NT2/D1 (cell line): ENCODE measurements around the gene AGRN.
"Not testable (repeated sequence)": the region's sequence is repeated elsewhere in the genome, so short reads cannot be mapped to it uniquely, and the experiment has no call there.

Source experiments
- DNase-seq: peaks from one replicate; pipeline ENCODE4 v3.0.0-alpha.2; 2011; ENCODE audit warnings: low read depth, low spot score
- H3K27me3 ChIP-seq: 2 replicates; pipeline ENCODE4 v1.6.0; 2011; ENCODE audit warnings: mild to moderate bottlenecking; ENCODE audit not compliant: insufficient read length, insufficient read depth
- H3K36me3 ChIP-seq: 2 replicates; pipeline ENCODE4 v1.6.1; 2011; ENCODE audit warnings: mild to moderate bottlenecking, low read length, mixed read lengths; ENCODE audit not compliant: insufficient read depth, insufficient read length
- H3K4me1 ChIP-seq: 2 replicates; pipeline ENCODE4 v1.5.1; 2011; ENCODE audit not compliant: insufficient read depth, insufficient read length
- H3K4me3 ChIP-seq: 2 replicates; pipeline ENCODE4 v1.5.1; 2011; ENCODE audit warnings: low read depth; ENCODE audit not compliant: insufficient read length
- H3K9ac ChIP-seq: 2 replicates; pipeline ENCODE4 v1.6.0; 2011; ENCODE audit warnings: low read depth; ENCODE audit not compliant: insufficient read length
- H3K9me3 ChIP-seq: 2 replicates; pipeline ENCODE4 v1.5.1; 2011; ENCODE audit warnings: mild to moderate bottlenecking, low read length; ENCODE audit not compliant: insufficient read depth
- SUZ12 ChIP-seq: IDR thresholded peaks from 2 replicates; pipeline ENCODE4 v1.6.1; 2011; ENCODE audit not compliant: insufficient read length, insufficient read depth; ENCODE audit errors: extremely low read depth
- YY1 ChIP-seq: IDR thresholded peaks from 2 replicates; pipeline ENCODE4 v1.6.1; 2011; ENCODE audit not compliant: insufficient read length, insufficient read depth
- ZNF274 ChIP-seq: IDR thresholded peaks from 2 replicates; pipeline ENCODE4 v1.6.1; 2011; ENCODE audit warnings: mild to moderate bottlenecking, low read depth, low read length

The AGRN gene

GRCh38 chr1:1092149-1092855 lies 72.4 kb downstream of the AGRN start:
- peak overlapping the region; percentile 32 for H3K9ac ChIP-seq

GRCh38 chr1:1092894-1093609 lies 73.1 kb downstream of the AGRN start:
- no peak for DNase-seq
- Histone ChIP-seq H3K9ac (no peak overlapping the region), H3K9me3 (no peaks in the 10 kb centered on the region), H3K27me3 (no peaks in the 10 kb centered on the region), H3K36me3 (peaks cover 6% of the 10 kb centered on the region), H3K4me1 (peaks cover 6% of the 10 kb centered on the region), H3K4me3 (no peak overlapping the region)
- TF ChIP-seq YY1: no peak
- no peak for TF ChIP-seq ZNF274

More at GRCh38 chr1:1092149-1092855, 72.4 kb downstream of the AGRN start:
- TF ChIP-seq SUZ12: no peak
- no peak for TF ChIP-seq ZNF274
- no peak for TF ChIP-seq YY1
- H3K36me3 ChIP-seq: peaks cover 9% of the 10 kb centered on the region
- no peaks in the 10 kb centered on the region for H3K27me3 ChIP-seq
- H3K4me1 ChIP-seq: peaks cover 6% of the 10 kb centered on the region
- H3K9me3 ChIP-seq: no peaks in the 10 kb centered on the region
- no peak overlapping the region for H3K4me3 ChIP-seq
- no peak for DNase-seq

GRCh38 chr1:1093610-1093943 lies 73.7 kb downstream of the AGRN start:
- no peaks in the 10 kb centered on the region for H3K27me3 ChIP-seq
- TF ChIP-seq ZNF274: no peak
- TF ChIP-seq YY1: no peak
- TF ChIP-seq SUZ12: no peak
- H3K9ac ChIP-seq: no peak overlapping the region

GRCh38 chr1:1094981-1095380 lies 75.1 kb downstream of the AGRN start:
- Histone ChIP-seq H3K27me3 (no peaks in the 10 kb centered on the region), H3K9me3 (0 out of 2 replicates have a peak, but pooled peaks cover under 1% of the 10 kb centered on the region), H3K4me1 (peaks cover 6% of the 10 kb centered on the region), H3K4me3 (no peak overlapping the region), H3K9ac (no peak overlapping the region), H3K36me3 (no peaks in the 10 kb centered on the region)
- TF ChIP-seq SUZ12: no peak
- TF ChIP-seq ZNF274: no peak
- no peak for DNase-seq

More at GRCh38 chr1:1093610-1093943, 73.7 kb downstream of the AGRN start:
- Histone ChIP-seq H3K9me3 (no peaks in the 10 kb centered on the region), H3K4me1 (peaks cover 6% of the 10 kb centered on the region), H3K36me3 (peaks cover 6% of the 10 kb centered on the region), H3K4me3 (no peak overlapping the region)
- no peak for DNase-seq

GRCh38 chr1:1096136-1096535 lies 76.2 kb downstream of the AGRN start:
- H3K27me3 ChIP-seq, H3K36me3 ChIP-seq, H3K9ac ChIP-seq, H3K4me3 ChIP-seq, DNase-seq, H3K9me3 ChIP-seq, H3K4me1 ChIP-seq: not testable (repeated sequence)

- Histone ChIP-seq H3K9ac (no peak overlapping the region), H3K36me3 (no peaks in the 10 kb centered on the region), H3K4me3 (no peak overlapping the region), H3K9me3 (peaks cover 6% of the 10 kb centered on the region; the same call in 1 of the 2 replicates), H3K27me3 (no peaks in the 10 kb centered on the region), H3K4me1 (no peaks in the 10 kb centered on the region)
- DNase-seq: no peak
- TF ChIP-seq YY1 (no peak), SUZ12 (no peak), ZNF274 (no peak)
Observed at GRCh38 chr1:1098681-1099421, 78.9 kb downstream of the AGRN start.

- Histone ChIP-seq H3K36me3 (peaks cover 3% of the 10 kb centered on the region), H3K4me3 (no peak overlapping the region), H3K9me3 (peaks cover 6% of the 10 kb centered on the region; the same call in 1 of the 2 replicates), H3K9ac (no peak overlapping the region), H3K4me1 (no peaks in the 10 kb centered on the region), H3K27me3 (no peaks in the 10 kb centered on the region)
- TF ChIP-seq ZNF274: no peak
- TF ChIP-seq YY1: no peak
- TF ChIP-seq SUZ12: no peak
- no peak for DNase-seq
Observed at GRCh38 chr1:1099506-1100183, 79.7 kb downstream of the AGRN start.
